HFFc6 (cell line): Measurements from ENCODE around the gene TSPAN9. TPM values are rescaled to one million over a fixed set of nuclear protein-coding genes. Genes with fewer than 3 reads are reported as not detected.

ENCODE experiments used
- DNase-seq: peaks from one replicate; pipeline ENCODE4 v3.0.0-alpha.2; 2018
- H3K27ac Mint-ChIP-seq: 2 replicates; pipeline ENCODE4 v1.8.0; 2020; ENCODE audit warnings: mild to moderate bottlenecking, mixed read lengths
- H3K27me3 Mint-ChIP-seq: 2 replicates; pipeline ENCODE4 v1.8.0; 2021; ENCODE audit warnings: mild to moderate bottlenecking, moderate library complexity, mixed read lengths; ENCODE audit not compliant: insufficient read depth
- H3K36me3 Mint-ChIP-seq: 2 replicates; pipeline ENCODE4 v1.8.0; 2021; ENCODE audit warnings: low read depth, mixed read lengths
- H3K4me1 Mint-ChIP-seq: 2 replicates; pipeline ENCODE4 v1.8.0; 2020; ENCODE audit warnings: low read depth, mixed read lengths
- H3K4me3 Mint-ChIP-seq: 2 replicates; pipeline ENCODE4 v1.8.0; 2020; ENCODE audit warnings: mild to moderate bottlenecking, moderate library complexity, mixed read lengths
- H3K9me3 Mint-ChIP-seq: 2 replicates; pipeline ENCODE4 v1.8.0; 2020; ENCODE audit warnings: mild to moderate bottlenecking, mixed read lengths
- total RNA-seq, 6 experiments: library from RNA; stranded (reverse); fragmentation: NEBNext Ultra II Directional; extraction: Animal tissue kit (Norgen Biotek cat#: 25700); gene quantifications; 2 replicates in 1 of 6; 3 replicates in 5 of 6; pipeline ENCODE4 v1.2.3, GENCODE V29; 2021
- TF ChIP-seq, protein P1 (sequence below): fragments of 200-600 bp; sonication (generic); IDR thresholded peaks from 2 replicates; pipeline ENCODE4 v1.5.0; 2021; ENCODE audit warnings: antibody characterized with exemption, mild to moderate bottlenecking

Gene TSPAN9
- total RNA-seq, 6 experiments from 2014 or later, result 18.1 to 35.8 (median 22.7) TPM

GRCh38 chr12:3117144-3117581 is 40.0 kb downstream of the TSPAN9 start:
- TF ChIP-seq, protein P1, sequence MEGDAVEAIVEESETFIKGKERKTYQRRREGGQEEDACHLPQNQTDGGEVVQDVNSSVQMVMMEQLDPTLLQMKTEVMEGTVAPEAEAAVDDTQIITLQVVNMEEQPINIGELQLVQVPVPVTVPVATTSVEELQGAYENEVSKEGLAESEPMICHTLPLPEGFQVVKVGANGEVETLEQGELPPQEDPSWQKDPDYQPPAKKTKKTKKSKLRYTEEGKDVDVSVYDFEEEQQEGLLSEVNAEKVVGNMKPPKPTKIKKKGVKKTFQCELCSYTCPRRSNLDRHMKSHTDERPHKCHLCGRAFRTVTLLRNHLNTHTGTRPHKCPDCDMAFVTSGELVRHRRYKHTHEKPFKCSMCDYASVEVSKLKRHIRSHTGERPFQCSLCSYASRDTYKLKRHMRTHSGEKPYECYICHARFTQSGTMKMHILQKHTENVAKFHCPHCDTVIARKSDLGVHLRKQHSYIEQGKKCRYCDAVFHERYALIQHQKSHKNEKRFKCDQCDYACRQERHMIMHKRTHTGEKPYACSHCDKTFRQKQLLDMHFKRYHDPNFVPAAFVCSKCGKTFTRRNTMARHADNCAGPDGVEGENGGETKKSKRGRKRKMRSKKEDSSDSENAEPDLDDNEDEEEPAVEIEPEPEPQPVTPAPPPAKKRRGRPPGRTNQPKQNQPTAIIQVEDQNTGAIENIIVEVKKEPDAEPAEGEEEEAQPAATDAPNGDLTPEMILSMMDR, result no peak
- Mint-ChIP-seq H3K36me3 (peaks cover 13% of the 10 kb centered on the region), H3K4me3 (peak overlapping the region; percentile 80), H3K27ac (peak overlapping the region; percentile 97), H3K27me3 (0 out of 2 replicates have a peak, but pooled peaks cover 2% of the 10 kb centered on the region), H3K9me3 (no peaks in the 10 kb centered on the region), H3K4me1 (peaks cover 67% of the 10 kb centered on the region)
- peak; percentile 66 for DNase-seq

- H3K4me3 Mint-ChIP-seq, result peak overlapping the region; percentile 80
- 0 out of 2 replicates have a peak, but pooled peaks cover 2% of the 10 kb centered on the region for H3K27me3 Mint-ChIP-seq
- H3K27ac Mint-ChIP-seq, result peak overlapping the region; percentile 97
- H3K36me3 Mint-ChIP-seq, result peaks cover 13% of the 10 kb centered on the region
- TF ChIP-seq, protein P1, result no peak
- DNase-seq, result peak; percentile 89
- H3K4me1 Mint-ChIP-seq, result peaks cover 71% of the 10 kb centered on the region
- H3K9me3 Mint-ChIP-seq, result no peaks in the 10 kb centered on the region
Observed at GRCh38 chr12:3117591-3118015, 40.4 kb downstream of the TSPAN9 start.

GRCh38 chr12:3119192-3119755 is 42.1 kb downstream of the TSPAN9 start:
- Mint-ChIP-seq H3K27me3 (0 out of 2 replicates have a peak, but pooled peaks cover 2% of the 10 kb centered on the region), H3K4me3 (peak overlapping the region; percentile 50; the same call in 1 of the 2 replicates), H3K4me1 (peaks cover 83% of the 10 kb centered on the region), H3K27ac (peak overlapping the region; percentile 93), H3K36me3 (peaks cover 7% of the 10 kb centered on the region), H3K9me3 (0 out of 2 replicates have a peak, but pooled peaks cover 4% of the 10 kb centered on the region)
- DNase-seq, result no peak
- TF ChIP-seq, protein P1, result no peak

- Mint-ChIP-seq H3K27ac (peak overlapping the region; percentile 93), H3K36me3 (peaks cover 3% of the 10 kb centered on the region), H3K27me3 (0 out of 2 replicates have a peak, but pooled peaks cover 2% of the 10 kb centered on the region), H3K9me3 (0 out of 2 replicates have a peak, but pooled peaks cover 4% of the 10 kb centered on the region), H3K4me3 (peak overlapping the region; percentile 50; the same call in 1 of the 2 replicates), H3K4me1 (peaks cover 76% of the 10 kb centered on the region)
- TF ChIP-seq, protein P1, result no peak
- peak; percentile 59 for DNase-seq
Observed at GRCh38 chr12:3119756-3120601, 42.8 kb downstream of the TSPAN9 start.

DNA sequence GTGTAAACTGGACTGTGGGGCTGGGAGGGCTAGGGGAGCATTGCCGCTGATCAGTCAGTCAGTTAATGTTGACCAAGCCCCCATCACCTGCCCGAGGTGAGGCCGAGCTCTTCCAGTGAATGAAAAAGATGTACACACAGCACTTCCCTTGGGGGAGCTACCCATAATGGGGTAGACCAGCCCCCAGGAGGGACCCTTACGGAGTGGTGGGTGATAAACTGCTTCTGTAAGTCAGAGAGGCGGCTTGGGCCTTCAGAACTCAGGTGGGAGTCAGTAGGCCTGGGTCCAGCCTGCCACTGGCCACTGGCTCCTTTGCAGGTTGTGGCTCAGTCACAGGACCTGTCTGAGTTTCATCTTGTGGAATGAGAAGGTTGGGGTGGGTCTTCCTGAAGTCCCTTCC is 43.5 kb downstream of the TSPAN9 start:
- Mint-ChIP-seq H3K9me3 (0 out of 2 replicates have a peak, but pooled peaks cover 4% of the 10 kb centered on the region), H3K27ac (peak overlapping the region; percentile 93; the same call in 1 of the 2 replicates)
- TF ChIP-seq, protein P1, result no peak

More for the DNA sequence above, 43.5 kb downstream of the TSPAN9 start:
- 0 out of 2 replicates have a peak, but pooled peaks cover 2% of the 10 kb centered on the region for H3K27me3 Mint-ChIP-seq
- DNase-seq, result no peak
- H3K4me3 Mint-ChIP-seq, result no peak overlapping the region
- H3K36me3 Mint-ChIP-seq, result peaks cover 4% of the 10 kb centered on the region
- peaks cover 71% of the 10 kb centered on the region for H3K4me1 Mint-ChIP-seq
